GM18498 (cell line): ENCODE data around the gene HK2.

Source experiments
- ATAC-seq: cut with Tn5 transposase; IDR thresholded peaks from one replicate; pipeline ENCODE4 v1.9.1; 2021; ENCODE audit warnings: mild to moderate bottlenecking, moderate library complexity; ENCODE audit not compliant: unreplicated experiment

Gene HK2

GRCh38 chr2:74927621-74928020 is 93.7 kb downstream of the HK2 start:
- no peak for ATAC-seq

DNA sequence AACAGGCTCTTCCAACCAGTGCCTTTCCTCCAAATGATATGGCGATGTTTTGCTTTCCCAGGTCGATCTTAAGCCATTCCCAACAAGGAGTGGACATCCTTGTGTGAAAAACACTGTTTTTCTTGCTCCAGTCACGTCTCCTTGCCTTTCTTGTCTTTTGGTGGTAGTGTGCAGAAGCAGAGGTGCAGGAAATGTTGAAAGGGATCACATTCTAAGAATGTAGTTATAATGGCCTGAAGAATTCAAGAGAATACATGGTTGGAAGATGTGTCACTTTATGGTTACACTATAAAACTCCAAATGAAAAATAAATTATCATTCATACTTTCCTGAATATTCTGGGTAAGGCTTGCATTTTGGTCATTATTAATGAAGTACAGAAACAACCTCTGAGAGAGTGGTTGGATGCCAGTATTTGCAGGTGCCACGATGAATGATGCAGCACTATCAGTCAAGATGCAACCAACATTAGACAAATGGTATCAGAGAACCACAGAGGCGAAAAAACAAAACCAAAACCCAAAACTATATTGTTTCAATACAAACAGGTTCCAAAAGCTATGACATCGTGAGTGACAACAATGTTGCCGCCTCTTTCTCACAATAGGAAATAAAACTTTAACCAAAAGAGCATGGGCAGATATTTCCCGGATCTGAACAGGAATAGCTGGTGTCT is 97.0 kb downstream of the HK2 start:
- ATAC-seq, result no peak

DNA sequence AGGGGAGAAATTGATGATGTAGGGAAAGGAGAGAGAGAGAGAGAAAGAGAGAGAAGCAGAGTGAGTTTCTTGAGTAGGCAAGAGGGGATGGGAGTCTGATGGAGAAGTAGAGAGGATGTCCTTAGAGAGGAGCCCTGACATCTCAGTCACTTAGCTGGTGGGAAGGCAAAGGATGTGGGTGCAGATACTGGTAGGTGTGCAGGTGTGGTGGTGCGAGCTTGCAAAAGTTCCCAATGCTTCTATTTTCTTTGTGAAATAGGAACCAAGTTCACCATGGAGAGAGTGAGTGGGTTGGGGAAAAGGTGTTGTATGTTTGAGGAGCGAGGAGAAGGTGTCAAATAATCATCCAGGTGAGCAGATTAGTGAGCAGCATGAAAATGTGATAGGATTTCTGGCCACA is 98.0 kb downstream of the HK2 start:
- ATAC-seq, result no peak

GRCh38 chr2:74935975-74936391 is 102.1 kb downstream of the HK2 start:
- ATAC-seq, result no peak

DNA sequence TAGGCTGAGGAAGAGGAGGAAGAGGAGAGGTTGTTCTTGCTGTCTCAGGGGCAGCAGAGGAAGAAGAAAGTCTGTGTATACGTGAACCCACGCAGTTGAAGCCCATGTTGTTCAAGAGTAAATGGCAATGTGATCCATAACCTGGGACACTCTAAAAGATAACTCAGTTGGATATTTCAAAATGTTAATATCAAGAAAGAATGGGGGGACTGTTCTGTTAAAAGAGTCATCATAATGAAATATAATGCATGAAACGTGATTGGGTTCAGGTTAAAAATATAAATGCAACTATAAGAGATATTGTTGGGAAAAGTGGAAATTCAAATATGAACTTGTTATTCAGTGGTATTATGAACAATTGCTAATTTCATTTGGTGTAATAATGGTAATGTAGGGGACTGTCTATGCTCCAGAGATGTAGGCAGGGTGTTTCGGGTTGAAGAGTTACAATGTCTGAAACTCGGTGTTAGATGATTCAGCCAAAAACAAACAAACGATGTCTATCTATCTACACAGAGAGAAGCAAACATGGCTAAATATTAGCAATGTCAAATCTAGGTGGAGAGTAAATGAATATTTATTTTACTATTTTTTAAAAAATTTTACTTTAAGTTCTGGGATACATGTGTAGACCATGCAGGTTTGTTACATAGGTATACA is 103.4 kb downstream of the HK2 start:
- no peak for ATAC-seq

- ATAC-seq, result no peak
These were observed 104.3 kb downstream of the HK2 start for GRCh38 chr2:74938264-74938663.

DNA sequence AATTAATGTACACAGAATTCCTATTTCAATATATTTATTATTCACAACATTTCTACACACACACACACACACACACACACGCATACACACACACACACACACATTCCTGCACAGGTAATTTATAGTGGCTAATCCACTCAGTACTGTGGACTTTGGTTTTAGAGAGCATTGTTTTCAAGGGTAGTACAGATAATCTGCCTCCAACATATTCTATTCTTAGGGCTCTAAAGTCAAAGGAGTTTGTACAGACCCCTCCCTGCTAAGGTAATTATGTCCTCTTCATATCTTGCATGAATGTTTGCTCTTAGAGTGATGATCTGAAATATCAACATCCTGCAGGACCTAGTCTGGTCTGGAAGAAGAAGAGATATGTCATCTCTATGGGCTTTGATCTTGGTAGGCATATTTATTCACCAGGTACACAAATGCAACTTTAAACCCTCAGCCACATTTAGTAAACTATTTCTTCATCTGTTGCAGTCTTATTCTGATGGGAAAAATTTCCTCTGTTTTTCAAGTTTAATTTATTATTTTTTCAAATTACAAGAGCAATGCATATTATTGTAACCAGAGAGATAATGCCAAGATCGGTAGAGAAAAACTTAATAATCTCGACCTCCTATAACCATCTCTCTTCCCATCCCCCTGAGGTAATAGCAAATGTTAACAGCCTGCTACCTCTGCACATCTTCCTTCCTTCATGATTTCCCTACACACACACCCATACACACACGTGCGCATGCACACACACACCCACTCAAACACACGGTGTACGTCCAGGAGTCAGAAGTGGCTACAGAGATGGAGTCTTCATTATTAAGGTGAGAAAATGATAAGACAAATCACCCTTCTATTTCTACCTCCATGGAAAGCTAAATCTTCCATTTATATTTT is 106.2 kb downstream of the HK2 start:
- no peak for ATAC-seq

DNA sequence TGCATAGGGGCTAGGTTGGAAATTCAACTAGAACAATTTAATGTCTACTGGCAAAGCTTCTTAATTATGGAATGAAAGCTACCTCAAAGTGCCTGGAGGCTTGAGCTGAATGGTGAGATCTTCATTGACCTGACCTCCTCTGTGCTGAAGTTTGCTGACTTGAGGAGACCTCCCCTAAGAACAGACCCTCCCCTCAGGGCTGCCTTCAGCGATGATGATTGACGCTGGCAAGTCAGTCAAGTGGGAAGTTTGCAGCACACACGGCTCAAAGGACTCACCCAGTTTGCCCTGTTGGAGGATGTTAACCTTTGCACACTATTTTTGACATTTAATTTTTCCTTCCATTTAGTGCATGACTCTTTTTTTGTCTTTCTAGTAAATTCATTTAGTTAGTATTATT is 107.4 kb downstream of the HK2 start:
- no peak for ATAC-seq

GRCh38 chr2:74942263-74942662 is 108.3 kb downstream of the HK2 start:
- no peak for ATAC-seq
